A673 (cell line): ENCODE results near the gene CDA.

Source experiments
- CTCF ChIP-seq: fragments of 300-800, 200-600 bp; sonication (generic); conservative IDR thresholded peaks from 2 replicates; pipeline ENCODE4 v1.5.1; 2017; ENCODE audit warnings: low read depth, mild to moderate bottlenecking, antibody characterized with exemption, low read length, moderate library complexity, mixed read lengths
- EZH2 ChIP-seq: fragments of 200-600 bp; sonication (generic); IDR thresholded peaks from 2 replicates; pipeline ENCODE4 v1.6.1; 2017; ENCODE audit warnings: borderline replicate concordance, low read depth, mild to moderate bottlenecking, mixed read lengths, antibody characterized with exemption, low read length; ENCODE audit not compliant: poor library complexity, severe bottlenecking

- TF ChIP-seq EZH2 (no peak), CTCF (no peak)
Observed at GRCh38 chr1:20578721-20579395, 10.0 kb upstream of the CDA start.
